Fibroblast of lung (primary cell): Measurements from ENCODE around the gene WWC1. TPM values are rescaled to one million over a fixed set of nuclear protein-coding genes. Genes with fewer than 3 reads are reported as not detected.

Experiments
- DNase-seq, 2 donors: peaks; one replicate each; pipeline versions ENCODE4 v3.0.0 to v3.0.0-alpha.2; 2010; ENCODE audit warnings: low read depth in 2 of 2
- H2AFZ ChIP-seq: 2 replicates; pipeline ENCODE4 v1.5.1; 2012; ENCODE audit warnings: low read length, control low read depth, inconsistent platforms
- H3K27ac ChIP-seq: 2 replicates; pipeline ENCODE4 v1.5.1; 2011; ENCODE audit warnings: low read length, control low read depth; ENCODE audit not compliant: insufficient read depth
- H3K27me3 ChIP-seq: 2 replicates; pipeline ENCODE4 v1.5.1; 2011; ENCODE audit warnings: mild to moderate bottlenecking, low read length; ENCODE audit not compliant: control insufficient read depth, insufficient read depth
- H3K36me3 ChIP-seq: 2 replicates; pipeline ENCODE4 v1.5.1; 2011; ENCODE audit warnings: low read length; ENCODE audit not compliant: control insufficient read depth, insufficient read depth
- H3K4me1 ChIP-seq: 2 replicates; pipeline ENCODE4 v1.5.1; 2011; ENCODE audit warnings: low read length; ENCODE audit not compliant: control insufficient read depth, insufficient read depth; ENCODE audit errors: extremely low read depth
- H3K4me2 ChIP-seq: 2 replicates; pipeline ENCODE4 v1.5.1; 2011; ENCODE audit warnings: low read length, control low read depth; ENCODE audit not compliant: insufficient read depth; ENCODE audit errors: extremely low read depth
- H3K4me3 ChIP-seq, 4 experiments: fragments of 200-600 bp in 1 of 4; sonication (generic) in 1 of 4; replicated peaks in 1 of 4; 2 replicates each; pipeline ENCODE4 v1.5.1; 2011 to 2016; ENCODE audit warnings: low read length in 4 of 4, low read depth in 3 of 4, mild to moderate bottlenecking in 3 of 4, control low read depth in 2 of 4, inconsistent platforms in 1 of 4, mixed read lengths in 1 of 4; ENCODE audit not compliant: insufficient read depth in 1 of 4; ENCODE audit errors: control extremely low read depth in 1 of 4
- H3K79me2 ChIP-seq: 2 replicates; pipeline ENCODE4 v1.5.1; 2012; ENCODE audit warnings: mild to moderate bottlenecking, low read length, inconsistent platforms; ENCODE audit not compliant: control insufficient read depth, insufficient read depth
- H3K9ac ChIP-seq: 2 replicates; pipeline ENCODE4 v1.5.1; 2011; ENCODE audit warnings: mild to moderate bottlenecking, low read length, control low read depth; ENCODE audit not compliant: insufficient read depth
- H3K9me3 ChIP-seq: 2 replicates; pipeline ENCODE4 v1.5.1; 2012; ENCODE audit warnings: low read depth, low read length; ENCODE audit not compliant: control insufficient read depth, insufficient read depth
- H4K20me1 ChIP-seq: 2 replicates; pipeline ENCODE4 v1.5.1; 2011; ENCODE audit warnings: low read length; ENCODE audit not compliant: control insufficient read depth, insufficient read depth; ENCODE audit errors: extremely low read depth
- EZH2 ChIP-seq: IDR thresholded peaks from 2 replicates; pipeline ENCODE4 v1.5.1; 2012; ENCODE audit warnings: low read length, control low read depth, mild to moderate bottlenecking; ENCODE audit errors: missing control alignments
- polyA plus RNA-seq, 2 donors: library from polyadenylated mRNA; depleted of rRNA in 1 of 2; stranded (reverse) in 1 of 2; unstranded in 1 of 2; fragments of >200 nt; gene quantifications; 2 replicates each; pipeline ENCODE4 v1.2.1, GENCODE V29; 2011 to 2012; ENCODE audit warnings: missing spikeins in 1 of 2
- total RNA-seq: library from RNA; depleted of rRNA; stranded (reverse); fragments of >200 nt; gene quantifications from 2 replicates; pipeline ENCODE4 v1.2.1, GENCODE V29; 2014
- TF ChIP-seq, protein P1 (sequence below), 2 donors: IDR thresholded peaks in 1 of 2; conservative IDR thresholded peaks in 1 of 2; 1 replicate in 1 of 2; 2 replicates in 1 of 2; pipeline ENCODE4 v1.5.1; 2011 to 2012; ENCODE audit warnings: low read length in 2 of 2, control low read depth in 1 of 2, inconsistent platforms in 1 of 2, low read depth in 1 of 2, mild to moderate bottlenecking in 1 of 2

The WWC1 gene
- total and polyA plus RNA-seq, 2 donors (not counting 1 experiment from before 2014, with no cell fraction given), result 2.5 to 3.2 TPM

DNA sequence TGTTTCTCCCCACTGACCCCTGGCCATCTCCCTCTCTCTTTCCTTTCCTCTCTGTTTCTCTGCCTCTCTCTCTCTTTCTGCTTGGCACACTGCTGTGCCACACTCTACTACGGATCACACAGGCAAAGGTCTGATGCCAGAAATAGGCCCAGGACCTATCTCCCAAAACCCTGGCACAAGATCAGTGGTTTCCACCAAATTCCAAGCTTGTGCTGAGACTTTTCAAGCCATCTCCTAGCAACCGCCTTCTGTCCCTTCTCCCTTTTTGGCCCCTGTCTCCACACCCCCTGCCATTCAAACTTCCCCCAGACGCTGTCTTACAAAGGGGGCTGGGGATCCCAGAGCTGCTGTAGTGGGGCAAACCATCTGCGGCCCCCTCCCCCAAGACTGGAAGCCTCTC, 156.4 kb downstream of the WWC1 start:
- no peaks in the 10 kb centered on the region for H4K20me1 ChIP-seq
- no peak overlapping the region for H3K9ac ChIP-seq
- no peaks in the 10 kb centered on the region for H3K36me3 ChIP-seq
- no peaks in the 10 kb centered on the region for H3K27me3 ChIP-seq
- no peak overlapping the region for H2AFZ ChIP-seq
- no peaks in the 10 kb centered on the region for H3K79me2 ChIP-seq
- no peak overlapping the region for H3K27ac ChIP-seq
- H3K9me3 ChIP-seq, result no peaks in the 10 kb centered on the region
- peak in 1 of 2 donors; percentile 4 for DNase-seq
- no peak overlapping the region for H3K4me2 ChIP-seq
- no peak overlapping the region for H3K4me3 ChIP-seq
- H3K4me1 ChIP-seq, result no peaks in the 10 kb centered on the region
- TF ChIP-seq EZH2, result no peak
- TF ChIP-seq, protein P1, sequence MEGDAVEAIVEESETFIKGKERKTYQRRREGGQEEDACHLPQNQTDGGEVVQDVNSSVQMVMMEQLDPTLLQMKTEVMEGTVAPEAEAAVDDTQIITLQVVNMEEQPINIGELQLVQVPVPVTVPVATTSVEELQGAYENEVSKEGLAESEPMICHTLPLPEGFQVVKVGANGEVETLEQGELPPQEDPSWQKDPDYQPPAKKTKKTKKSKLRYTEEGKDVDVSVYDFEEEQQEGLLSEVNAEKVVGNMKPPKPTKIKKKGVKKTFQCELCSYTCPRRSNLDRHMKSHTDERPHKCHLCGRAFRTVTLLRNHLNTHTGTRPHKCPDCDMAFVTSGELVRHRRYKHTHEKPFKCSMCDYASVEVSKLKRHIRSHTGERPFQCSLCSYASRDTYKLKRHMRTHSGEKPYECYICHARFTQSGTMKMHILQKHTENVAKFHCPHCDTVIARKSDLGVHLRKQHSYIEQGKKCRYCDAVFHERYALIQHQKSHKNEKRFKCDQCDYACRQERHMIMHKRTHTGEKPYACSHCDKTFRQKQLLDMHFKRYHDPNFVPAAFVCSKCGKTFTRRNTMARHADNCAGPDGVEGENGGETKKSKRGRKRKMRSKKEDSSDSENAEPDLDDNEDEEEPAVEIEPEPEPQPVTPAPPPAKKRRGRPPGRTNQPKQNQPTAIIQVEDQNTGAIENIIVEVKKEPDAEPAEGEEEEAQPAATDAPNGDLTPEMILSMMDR (conservative IDR thresholded peaks at IDR 0.05 in 1 of 2, IDR thresholded peaks at IDR 0.05 in 1 of 2; ENCODE audit: low read depth in 1 of 2, low read length in 2 of 2), result no peak

DNA sequence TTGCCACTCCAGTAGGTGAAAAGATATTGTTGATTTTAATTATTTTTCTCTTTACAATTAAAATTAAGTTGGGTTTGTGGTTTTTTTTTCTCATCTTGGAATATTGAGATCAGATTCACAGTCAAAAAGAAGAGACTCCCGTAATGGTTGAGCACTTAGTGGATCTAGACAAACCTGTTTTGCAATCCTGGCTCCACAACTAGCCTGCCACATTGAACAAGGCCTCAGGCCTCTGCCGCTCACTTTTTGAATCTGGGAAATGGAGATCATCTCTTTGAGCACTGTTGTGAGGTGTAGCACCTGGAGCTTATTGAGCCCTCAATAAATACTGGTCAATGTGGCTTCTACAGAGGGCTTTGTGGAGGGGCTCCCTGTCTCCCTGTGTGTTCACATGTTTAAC, 157.7 kb downstream of the WWC1 start:
- Histone ChIP-seq H3K79me2 (no peaks in the 10 kb centered on the region), H3K27me3 (no peaks in the 10 kb centered on the region), H3K4me2 (no peak overlapping the region), H3K27ac (no peak overlapping the region), H3K4me1 (no peaks in the 10 kb centered on the region), H3K36me3 (no peaks in the 10 kb centered on the region), H3K9me3 (no peaks in the 10 kb centered on the region), H3K9ac (no peak overlapping the region), H2AFZ (no peak overlapping the region), H4K20me1 (no peaks in the 10 kb centered on the region), H3K4me3 (no peak overlapping the region)
- TF ChIP-seq, protein P1 (conservative IDR thresholded peaks at IDR 0.05 in 1 of 2, IDR thresholded peaks at IDR 0.05 in 1 of 2; ENCODE audit: low read depth in 1 of 2, low read length in 2 of 2), result no peak
- no peak for TF ChIP-seq EZH2
- DNase-seq, result no peak

DNA sequence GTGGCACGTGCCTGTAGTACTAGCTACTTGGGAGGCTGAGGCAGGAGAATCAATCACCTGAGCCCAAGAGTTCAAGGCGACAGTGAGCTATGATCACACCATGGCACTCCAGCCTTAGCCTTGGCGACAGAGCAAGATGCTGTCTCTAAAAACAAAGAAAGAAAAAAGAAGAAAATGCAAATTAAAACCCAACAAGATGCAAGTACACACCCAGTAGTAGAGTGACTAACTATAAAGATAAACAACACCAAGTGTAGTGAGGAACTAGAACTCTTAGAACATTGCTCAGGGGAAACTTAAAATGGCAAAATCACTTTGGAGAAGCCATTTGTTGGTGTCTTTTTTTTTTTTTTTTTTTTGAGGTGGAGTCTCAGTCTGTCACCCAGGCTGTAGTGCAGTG, 160.1 kb downstream of the WWC1 start:
- H3K36me3 ChIP-seq, result no peaks in the 10 kb centered on the region
- no peak overlapping the region for H3K27ac ChIP-seq
- H3K4me2 ChIP-seq, result no peak overlapping the region

More for the DNA sequence above, 160.1 kb downstream of the WWC1 start:
- no peak for TF ChIP-seq EZH2
- TF ChIP-seq, protein P1 (conservative IDR thresholded peaks at IDR 0.05 in 1 of 2, IDR thresholded peaks at IDR 0.05 in 1 of 2; ENCODE audit: low read depth in 1 of 2, low read length in 2 of 2), result no peak
- Histone ChIP-seq H3K79me2 (no peaks in the 10 kb centered on the region), H3K4me3 (no peak overlapping the region), H3K4me1 (no peaks in the 10 kb centered on the region), H3K27me3 (no peaks in the 10 kb centered on the region), H3K9ac (no peak overlapping the region), H4K20me1 (no peaks in the 10 kb centered on the region), H3K9me3 (no peaks in the 10 kb centered on the region), H2AFZ (no peak overlapping the region)
- no peak for DNase-seq
